HG03439 (cell line): ENCODE measurements around the gene PIGT.

ENCODE experiments used
- ATAC-seq: cut with Tn5 transposase; IDR thresholded peaks from one replicate; pipeline ENCODE4 v1.9.1; 2021; ENCODE audit warnings: mild to moderate bottlenecking, moderate library complexity; ENCODE audit not compliant: unreplicated experiment

Gene PIGT

DNA sequence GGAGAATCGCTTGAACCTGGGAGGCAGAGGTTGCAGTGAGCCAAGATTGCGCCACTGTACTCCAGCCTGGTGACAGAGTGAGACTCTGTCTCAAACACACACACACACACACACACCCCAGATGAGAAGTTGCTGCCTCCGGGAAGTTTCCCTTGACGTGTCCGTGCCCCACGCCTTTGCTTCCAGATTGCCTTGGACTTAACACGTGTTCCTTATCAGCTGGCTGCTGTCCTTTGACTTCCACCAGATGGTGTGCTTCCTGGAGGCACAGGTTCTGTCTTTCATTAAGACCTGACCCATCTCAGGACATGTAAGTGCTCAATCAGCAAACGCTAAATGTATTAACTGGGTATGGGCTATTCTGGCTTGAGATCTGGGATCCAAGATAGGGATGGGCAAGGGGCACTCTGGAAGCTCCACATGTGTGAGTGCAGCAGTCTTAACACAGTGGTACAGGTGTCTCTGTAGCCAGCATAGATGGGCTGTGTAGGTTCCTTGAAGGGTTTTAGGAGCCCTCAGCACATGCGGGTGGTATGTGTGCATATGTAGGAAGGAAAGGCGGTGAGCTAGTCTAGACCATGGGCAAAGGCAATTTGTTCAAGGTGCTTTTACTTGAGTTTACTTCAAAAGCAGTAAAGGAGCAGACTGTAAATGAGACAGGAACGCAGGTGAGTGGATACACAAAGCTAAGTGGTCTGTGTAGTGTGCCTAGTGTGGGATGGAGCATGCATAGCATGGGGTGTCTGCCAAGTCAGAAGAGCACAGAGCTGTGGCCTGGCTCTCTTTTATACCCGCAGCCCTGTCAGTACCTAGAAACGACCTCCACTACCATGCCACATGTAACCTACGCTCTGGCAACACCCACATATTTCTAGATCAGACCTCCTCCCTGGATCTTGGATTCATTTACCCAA is 11.6 kb downstream of the PIGT start:
- ATAC-seq, result no peak

GRCh38 chr20:45429618-45430017 is 13.7 kb downstream of the PIGT start:
- no peak for ATAC-seq

DNA sequence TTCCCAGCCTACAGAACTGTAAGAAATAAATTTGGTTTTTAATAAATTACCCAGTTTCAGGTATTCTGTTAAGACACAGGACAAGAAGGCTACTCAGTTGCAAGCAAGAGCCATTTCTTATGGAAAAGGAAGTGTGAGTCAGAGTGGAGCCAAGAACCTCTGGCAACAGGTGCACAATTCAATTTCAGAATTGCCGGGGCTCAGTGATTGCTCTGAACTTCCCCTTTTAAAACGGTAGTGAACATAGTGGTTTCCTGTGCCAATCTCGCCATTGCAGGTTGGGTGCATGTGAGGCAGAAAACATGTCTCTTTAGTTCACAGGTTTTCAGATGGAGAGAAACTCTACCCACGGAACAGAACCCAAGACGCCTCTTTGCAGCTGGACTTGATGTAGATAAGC is 16.4 kb downstream of the PIGT start:
- ATAC-seq, result peak; percentile 55

DNA sequence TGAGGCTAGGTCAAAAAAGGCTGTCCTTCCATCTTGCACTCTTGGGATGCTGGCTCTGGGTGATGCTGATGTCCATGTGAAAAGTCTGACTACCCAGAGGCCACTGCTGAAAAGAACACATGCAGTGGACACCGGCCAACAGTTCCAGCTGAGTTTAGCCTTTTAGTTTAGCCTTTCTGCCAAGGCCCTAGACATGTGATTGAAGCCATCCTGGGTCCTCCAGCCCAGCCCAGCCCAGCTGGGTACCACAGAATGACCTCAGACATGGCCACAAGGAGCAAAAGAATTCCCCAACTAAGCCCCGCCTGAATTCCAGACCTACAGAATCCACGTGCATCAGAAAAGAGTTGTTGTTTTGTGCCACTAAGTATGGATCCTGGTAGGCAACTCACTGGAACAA is 17.4 kb downstream of the PIGT start:
- no peak for ATAC-seq

DNA sequence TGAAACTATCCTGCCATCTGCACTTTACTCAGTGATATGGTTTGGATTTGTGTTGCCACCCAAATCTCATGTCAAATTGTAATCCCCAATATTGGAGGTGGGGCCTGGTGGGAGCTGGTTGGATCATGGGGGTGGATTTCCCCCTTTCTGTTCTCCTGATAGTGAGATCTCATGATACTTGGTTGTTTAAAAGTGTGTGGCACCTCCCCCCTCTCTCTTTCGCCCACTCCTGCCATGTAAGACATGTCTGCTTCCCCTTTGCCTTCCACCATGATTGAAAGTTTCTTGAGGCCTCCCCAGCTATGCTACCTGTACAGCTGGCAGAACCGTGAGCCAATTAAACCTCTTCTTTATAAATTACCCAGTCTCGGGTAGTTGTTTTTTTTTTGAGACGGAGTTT is 18.0 kb downstream of the PIGT start:
- no peak for ATAC-seq

DNA sequence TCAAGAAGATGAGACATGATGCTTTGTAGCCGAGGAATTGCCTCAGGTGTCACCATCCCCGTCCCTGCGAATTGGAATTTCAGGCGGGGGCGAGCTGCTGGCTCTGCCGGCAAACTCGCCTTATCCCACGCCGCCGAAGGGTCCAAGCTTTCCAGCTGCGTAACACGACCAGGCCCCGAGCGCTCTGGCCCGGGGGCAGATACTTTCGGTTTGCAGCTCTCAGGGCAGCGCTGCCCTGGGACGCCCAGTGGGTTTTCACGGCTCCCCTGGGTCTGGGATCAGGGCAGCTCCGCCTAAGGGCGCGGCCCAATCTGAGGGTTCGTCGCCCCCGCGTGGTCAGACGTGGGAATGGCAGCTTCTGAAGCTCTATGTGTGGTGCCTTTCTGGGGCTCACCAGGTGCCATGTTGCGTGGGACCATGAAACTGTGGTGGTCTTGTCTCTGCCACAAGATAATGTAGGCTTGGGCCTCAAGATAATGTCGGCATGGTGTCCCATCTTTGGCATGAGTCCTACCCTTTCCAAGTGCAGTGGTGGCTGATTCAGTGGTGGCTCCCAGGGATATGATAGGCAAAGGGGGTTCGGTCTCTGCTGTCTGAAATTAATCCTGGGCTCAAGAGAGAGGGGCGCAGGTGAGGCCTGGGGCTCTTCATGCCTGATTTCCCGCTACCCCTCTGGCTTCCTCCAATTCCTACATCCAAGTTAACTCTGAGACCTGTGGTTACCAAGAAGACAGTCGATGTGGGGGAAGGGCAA is 21.0 kb downstream of the PIGT start:
- ATAC-seq, result peak; percentile 83

DNA sequence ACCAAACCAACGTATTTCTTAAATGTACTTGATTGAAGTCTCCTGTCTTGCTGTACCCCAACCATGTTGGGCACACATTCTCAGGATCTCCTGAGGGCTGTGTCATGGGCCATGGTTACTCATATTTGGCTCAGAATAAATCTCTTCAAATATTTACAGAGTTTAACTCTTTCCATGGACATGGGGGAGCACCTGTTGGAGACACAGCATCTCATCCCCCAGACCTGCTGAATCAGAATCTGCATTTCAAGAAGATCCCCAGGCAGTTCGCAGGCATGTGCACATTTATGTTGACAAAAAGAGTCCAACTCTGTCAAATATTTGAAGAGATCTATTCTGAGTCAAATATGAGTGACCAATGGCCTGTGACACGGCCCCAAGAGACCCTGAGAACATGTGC is 24.5 kb downstream of the PIGT start:
- no peak for ATAC-seq

- no peak for ATAC-seq
Observed at GRCh38 chr20:45440891-45441685, 25.1 kb downstream of the PIGT start.

- ATAC-seq, result no peak
Observed at GRCh38 chr20:45441746-45442145, 25.8 kb downstream of the PIGT start.

GRCh38 chr20:45444050-45444449 is 28.1 kb downstream of the PIGT start:
- no peak for ATAC-seq

DNA sequence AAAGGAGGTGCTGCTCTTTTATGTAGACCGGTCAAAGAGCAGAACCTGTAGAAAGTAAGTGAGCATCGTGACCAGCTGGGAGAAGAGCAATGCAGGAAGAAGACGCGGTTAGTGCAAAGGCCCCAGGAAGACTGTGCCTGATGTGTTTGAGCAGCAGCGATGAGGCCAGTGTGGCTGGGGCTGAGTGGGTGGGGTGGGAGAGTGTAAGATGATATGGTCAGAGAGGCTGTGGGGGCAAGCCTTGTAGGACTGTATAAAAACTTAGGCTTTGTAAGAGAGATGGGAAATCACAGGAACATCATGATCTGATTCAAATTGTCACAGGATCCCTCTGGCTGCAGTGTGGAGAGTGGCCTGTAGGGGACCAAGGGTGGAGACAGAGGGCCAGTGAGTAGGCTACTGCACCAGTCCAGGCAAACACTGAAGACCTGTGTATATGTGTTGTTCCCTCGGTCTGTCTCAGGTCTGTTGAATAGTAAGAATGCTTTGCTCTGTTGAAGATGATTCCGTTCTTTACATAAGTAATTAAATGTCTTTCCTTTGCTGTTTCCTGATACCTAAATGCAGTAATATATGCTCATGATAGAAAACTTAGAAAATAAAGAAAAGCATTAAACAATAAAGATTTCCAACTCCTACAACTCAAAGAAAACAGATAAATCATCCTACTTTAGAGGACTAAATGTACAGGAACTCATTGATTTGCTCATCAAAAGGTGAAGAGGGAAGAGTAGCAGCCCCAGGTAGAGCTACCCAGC is 30.0 kb downstream of the PIGT start:
- ATAC-seq, result no peak

DNA sequence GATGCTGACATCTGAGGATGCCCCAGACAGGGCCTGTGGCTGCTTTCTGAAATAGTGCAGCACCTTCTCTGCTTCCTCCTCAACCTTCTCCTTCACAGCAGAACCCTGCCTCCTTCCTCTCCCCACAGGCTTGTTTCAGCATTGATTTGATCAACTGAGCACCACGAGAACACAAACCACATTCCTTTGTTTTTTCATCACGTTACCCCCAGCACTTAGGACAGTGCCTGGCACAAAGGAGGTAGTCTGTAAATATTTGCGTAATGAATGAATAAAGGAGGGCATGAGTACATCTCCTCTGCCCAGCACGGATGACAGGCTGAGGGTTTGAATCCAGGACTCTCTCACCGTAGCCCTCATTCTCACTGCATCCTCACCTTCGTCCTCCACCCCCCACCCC is 32.3 kb downstream of the PIGT start:
- ATAC-seq, result no peak

- no peak for ATAC-seq
Observed at GRCh38 chr20:45449528-45449927, 33.6 kb downstream of the PIGT start.

GRCh38 chr20:45450097-45450818 is 34.3 kb downstream of the PIGT start:
- no peak for ATAC-seq

- ATAC-seq, result no peak
Observed at GRCh38 chr20:45452238-45452637, 36.3 kb downstream of the PIGT start.

- no peak for ATAC-seq
Observed at GRCh38 chr20:45452772-45453691, 37.1 kb downstream of the PIGT start.

DNA sequence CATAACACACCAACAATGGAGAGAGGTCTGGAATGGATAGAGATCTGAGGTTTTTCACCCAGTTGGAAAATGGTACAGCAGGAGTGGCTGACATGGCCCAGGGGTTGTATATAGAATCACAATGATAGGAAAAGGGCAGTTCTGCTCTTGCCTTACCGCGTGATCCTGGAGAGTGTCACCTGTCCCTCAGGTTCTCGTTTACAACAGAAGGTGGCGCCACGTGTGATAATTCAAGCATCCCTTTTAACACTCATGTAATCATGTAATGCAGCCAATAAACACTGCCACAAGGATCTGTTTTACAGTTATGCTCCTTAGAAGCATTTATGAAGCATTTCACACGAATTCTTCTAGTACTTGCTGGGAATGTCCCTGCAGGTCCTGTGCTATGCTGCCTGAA is 40.7 kb downstream of the PIGT start:
- no peak for ATAC-seq

- ATAC-seq, result no peak
Observed at GRCh38 chr20:45459606-45460005, 43.7 kb downstream of the PIGT start.

DNA sequence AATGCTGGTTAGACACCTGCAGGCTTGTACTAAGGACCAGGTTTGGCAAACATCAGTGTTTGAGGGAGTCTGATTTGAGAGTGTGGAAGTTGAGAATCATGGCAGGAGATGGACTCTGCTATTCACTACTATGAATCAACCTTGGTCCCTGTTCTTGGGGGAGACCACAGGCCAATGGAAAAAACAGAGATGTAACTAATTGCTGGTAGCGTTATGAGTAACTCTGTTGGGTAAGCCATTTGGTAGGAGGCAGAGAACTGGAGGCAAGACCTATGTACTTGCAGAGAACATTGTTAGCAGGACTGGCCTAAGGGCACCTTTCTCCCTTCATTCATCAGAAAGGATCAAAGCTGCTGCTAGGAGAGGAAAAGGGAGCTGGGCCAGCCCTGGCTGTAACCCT is 45.3 kb downstream of the PIGT start:
- ATAC-seq, result no peak
